SH-SY5Y (cell line): ENCODE measurements around the gene PXYLP1.

Source experiments
- GATA2 ChIP-seq: IDR thresholded peaks from 2 replicates; pipeline ENCODE4 v1.6.1; 2011; ENCODE audit warnings: mild to moderate bottlenecking, low read depth, low read length
- GATA3 ChIP-seq: IDR thresholded peaks from 2 replicates; pipeline ENCODE4 v1.6.1; 2011; ENCODE audit warnings: low read depth, mild to moderate bottlenecking, low read length, moderate library complexity

PXYLP1 gene

DNA sequence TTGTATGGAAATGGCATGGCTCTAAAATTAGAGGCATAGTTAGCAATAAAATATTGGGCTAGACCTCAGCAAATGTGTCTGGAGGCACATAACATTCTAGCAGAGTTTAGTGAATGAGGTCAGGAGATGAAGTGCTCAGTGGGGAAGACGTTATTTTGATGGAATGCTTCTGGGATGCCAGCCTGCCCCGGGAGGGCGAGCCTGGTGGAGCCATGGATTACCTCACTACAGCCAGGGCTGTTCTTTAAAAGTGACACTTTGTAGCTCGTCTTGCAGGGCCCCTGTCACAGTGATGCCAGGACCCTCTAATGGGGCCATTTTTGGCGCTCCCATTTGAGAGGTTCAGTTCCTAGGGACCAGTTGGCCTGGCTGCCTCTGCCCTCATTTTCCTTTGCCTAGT is 48.5 kb downstream of the PXYLP1 start:
- no peak for TF ChIP-seq GATA2
- no peak for TF ChIP-seq GATA3

DNA sequence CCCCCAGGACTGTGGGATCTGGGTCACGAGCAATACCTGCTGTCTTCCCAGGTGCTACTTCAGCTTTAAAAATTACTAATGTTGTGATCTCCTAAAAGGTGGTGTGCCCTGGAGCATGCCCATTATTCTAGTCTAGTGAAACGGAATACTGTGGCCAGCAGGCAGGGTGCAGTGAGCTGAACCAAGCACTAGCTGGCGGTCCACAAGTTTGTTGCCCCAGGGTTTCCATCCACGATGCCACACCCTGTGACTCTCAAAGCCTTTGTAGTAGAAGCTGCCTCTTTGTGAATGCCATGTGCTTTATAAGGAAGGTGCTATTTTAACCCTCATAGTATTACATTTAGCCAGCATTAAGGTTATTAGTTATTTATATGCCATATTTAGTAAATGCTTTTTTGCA is 49.1 kb downstream of the PXYLP1 start:
- no peak for TF ChIP-seq GATA3
- no peak for TF ChIP-seq GATA2

DNA sequence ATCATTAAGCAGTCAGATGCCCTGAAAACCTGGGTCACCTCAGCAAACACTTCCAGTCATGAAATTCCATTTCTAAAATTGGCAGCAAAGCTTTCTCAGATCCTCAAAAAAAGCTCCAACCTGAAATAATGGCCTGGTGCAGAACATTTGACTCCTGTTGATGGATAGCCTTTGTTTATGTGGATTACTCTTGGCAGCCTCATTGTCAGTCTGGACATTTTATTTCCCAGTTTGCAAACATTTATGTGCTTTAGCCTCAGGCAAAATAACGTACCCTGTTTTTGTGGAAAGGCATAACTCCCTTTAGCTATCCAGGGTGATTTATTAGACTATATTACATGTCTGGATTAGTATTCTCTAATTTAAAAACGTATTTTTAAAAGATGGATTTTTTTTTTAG is 53.9 kb downstream of the PXYLP1 start:
- no peak for TF ChIP-seq GATA3
- no peak for TF ChIP-seq GATA2

DNA sequence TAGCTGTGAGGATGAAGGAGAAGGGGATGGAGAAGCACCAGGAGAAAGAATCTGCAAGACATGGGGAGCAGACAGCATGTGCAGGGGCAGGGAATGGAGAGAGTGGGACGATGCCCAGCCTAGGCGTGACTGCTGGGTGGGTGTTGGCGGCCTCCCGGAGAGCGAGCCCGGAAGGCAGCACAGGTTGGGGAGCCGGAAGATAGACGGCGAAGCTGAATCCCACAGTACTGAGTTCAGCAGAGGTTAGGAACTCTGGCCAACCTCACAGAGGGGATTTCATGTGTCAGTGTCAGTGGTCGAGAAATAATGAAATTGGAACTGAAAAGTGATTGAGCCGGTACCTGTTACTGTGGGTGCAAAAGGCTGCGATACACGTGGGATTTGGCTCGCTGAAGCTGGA is 55.2 kb downstream of the PXYLP1 start:
- no peak for TF ChIP-seq GATA3
- no peak for TF ChIP-seq GATA2

DNA sequence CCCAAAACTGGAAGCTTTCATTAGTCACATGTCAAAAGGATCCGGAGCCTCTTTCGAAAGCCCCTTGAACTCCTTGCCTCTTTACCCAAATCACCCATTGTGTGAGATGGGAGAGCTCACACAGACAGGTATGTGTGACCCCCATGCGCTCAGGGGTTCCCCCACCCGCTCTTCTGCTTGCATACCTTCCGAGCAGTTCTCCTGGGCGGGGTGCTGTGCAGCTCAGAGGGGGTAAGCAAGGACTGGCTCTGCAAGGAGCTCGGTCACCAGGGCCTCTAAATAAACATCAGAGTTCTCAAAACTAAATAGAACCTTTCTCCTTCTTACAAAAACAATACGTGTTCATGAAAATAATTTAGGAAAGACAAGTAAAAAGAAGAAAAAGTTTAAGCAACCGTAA is 55.7 kb downstream of the PXYLP1 start:
- no peak for TF ChIP-seq GATA3
- TF ChIP-seq GATA2, result no peak

DNA sequence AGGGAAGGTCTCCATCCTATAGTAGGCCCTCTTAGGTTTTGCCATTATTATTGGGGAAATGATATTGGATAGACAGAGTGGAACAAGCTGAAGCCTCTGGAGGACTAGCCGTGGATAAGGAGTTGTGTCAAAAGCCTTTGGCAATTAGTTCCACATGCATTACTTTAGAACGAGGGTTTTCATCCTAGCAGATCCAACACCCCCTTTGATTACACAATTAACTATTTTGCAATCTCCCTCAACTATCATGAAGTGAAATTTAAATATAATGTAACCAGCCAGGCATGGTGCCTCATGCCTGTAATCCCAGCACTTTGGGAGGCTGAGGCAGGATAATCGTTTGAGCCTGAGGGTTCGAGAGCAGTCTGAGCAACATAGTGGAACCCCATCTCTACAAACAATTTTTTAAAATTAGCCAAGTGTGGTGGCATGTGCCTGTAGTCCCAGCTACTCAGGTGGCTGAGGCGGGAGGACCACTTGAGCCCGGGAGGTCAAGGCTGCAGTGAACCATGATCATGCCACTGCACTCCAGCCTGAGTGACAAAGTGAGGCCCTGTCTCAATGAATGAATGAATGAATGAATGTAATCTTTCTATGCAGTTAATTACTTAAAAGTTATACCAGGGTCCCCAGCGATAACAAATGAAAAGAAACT is 56.8 kb downstream of the PXYLP1 start:
- TF ChIP-seq GATA2, result no peak
- no peak for TF ChIP-seq GATA3

DNA sequence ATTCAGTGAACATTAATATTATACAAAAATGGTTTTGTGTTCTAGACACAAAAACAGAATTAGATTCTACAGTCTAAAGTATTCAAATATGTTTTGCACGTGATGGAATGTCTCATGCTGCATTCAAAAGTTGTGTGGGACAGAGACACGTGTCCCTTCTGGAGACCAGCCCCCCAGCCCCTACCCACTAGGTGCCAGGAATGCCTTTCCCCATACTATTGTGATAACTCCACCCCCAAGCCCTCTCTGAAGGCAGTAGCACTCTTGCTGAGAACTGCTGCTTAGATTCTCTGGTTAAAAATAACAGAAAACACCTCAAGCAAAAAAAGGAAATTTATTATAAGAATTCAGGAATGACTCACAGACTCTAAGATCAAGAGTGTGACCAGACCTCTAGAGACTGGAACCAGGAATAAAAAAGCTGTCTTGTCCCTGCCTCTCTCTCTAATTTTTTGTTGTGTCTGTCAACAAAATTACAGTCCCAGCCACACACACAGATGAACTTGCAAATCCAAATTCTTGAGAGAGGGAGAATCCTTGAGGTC is 57.7 kb downstream of the PXYLP1 start:
- TF ChIP-seq GATA2, result no peak

- TF ChIP-seq GATA2, result no peak
- TF ChIP-seq GATA3, result no peak
These were observed 60.1 kb downstream of the PXYLP1 start for GRCh38 chr3:141291559-141292355.

DNA sequence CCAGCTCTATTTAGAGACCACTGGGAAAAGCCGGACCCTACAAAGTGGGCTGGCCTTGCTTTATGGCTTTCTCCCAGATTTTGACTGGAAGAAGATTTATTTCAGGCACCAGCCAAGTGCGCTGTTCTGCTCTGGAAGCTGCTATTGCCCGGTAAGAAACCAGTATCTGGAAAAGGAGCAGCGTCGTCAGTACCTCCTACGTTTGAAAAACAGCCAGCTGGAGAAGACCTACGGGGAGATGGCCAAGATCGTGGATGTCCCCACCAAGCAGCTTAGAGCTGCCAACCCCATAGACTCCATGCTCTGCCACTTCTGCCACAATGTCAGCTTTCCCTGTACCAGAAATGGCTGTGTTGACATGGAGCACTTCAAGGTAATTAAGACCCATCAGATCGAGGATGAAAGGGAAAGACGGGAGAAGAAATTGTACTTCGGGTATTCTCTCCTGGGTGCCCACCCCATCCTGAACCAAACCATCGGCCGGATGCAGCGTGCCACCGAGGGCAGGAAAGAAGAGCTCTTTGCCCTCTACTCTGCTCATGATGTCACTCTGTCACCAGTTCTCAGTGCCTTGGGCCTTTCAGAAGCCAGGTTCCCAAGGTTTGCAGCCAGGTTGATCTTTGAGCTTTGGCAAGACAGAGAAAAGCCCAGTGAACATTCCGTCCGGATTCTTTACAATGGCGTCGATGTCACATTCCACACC is 60.9 kb downstream of the PXYLP1 start:
- TF ChIP-seq GATA2, result no peak

- TF ChIP-seq GATA2 (no peak), GATA3 (no peak)
These were observed 62.7 kb downstream of the PXYLP1 start for GRCh38 chr3:141294301-141294700.

DNA sequence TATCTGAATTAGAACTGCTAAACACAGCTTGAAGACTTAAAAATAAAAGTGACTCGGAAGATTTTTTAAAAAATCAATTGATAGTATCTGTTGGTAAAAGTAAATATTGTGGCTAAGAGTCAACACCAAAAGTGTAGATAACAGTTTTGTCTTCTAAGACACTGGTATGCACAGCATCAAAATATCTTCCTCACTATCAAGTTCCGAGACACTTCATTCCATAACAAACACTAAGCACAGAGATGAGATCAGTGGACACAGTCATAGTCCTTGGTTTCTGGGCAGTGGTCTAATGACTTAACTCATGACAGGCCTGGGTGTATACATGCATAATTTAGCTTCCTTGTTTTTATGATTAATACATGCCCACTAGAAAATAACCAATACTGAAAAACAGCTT is 63.2 kb downstream of the PXYLP1 start:
- TF ChIP-seq GATA3, result no peak
- no peak for TF ChIP-seq GATA2

DNA sequence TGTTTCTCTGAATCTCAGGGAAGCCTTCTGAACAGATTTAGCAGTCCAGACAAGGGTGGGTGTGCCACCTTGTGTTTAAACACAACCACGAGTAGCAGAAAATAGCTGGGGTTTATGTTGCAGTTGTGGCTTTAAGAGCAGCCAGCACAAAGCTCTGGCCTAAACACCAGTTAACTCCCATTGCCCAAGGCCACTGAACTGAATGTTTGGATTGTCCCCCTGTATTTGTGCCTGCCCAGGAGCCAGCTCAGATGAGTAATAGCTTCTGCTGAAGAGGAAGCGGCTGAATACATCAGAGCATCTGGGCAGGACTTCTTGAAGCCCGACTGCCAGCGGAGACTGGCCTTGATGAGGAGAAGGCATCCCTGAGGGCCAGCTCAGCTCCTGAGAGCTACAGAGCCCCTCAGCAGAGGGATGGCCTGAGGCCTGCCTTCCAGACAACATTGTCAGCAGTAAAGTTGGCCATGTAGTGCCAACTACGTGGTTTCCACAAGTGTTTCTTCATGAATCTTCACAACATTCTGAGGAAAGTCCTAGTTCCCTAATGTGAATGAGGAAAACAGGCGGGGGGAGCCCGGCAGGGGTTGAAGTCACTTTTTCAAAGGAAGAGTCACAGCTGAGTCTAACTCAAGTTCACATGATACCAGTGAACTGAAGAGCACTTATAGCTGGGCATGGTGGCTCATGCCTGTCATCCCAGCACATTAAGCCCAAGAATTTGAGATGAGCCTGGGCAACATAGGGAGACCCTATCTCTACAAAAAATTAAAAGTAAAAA is 70.9 kb downstream of the PXYLP1 start:
- TF ChIP-seq GATA2 (no peak), GATA3 (no peak)

- no peak for TF ChIP-seq GATA3
- TF ChIP-seq GATA2, result no peak
These were observed 72.0 kb downstream of the PXYLP1 start for GRCh38 chr3:141303481-141304223.

DNA sequence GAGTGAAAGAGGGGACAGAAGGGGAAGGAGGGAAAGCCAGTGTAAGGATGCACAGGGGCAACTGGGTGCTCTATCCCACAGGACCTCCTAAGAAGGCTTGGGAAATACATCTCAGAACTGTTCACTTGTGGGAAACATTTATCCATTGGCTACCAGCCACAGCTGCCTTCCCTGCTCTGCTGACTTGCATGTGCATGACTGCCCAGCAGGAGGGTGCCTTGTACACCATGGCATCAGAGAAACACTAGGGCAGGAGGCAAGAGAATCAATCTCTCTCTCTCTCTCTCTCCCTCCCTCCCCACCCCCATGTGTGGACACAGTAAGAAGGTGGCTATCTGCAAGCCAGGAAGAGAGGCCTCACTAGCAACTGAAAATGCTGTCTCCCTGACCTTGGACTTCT is 73.8 kb downstream of the PXYLP1 start:
- TF ChIP-seq GATA2 (no peak), GATA3 (no peak)
